HEK293T (cell line): ENCODE results near the gene ATP6V1G3.

Source experiments
- CTCF ChIA-PET: fragments of 350-600 bp; formaldehyde crosslinking; extraction: SDS; loops from one replicate; lab custom pipeline; 2021; ENCODE audit warnings: antibody characterized with exemption, inconsistent platforms; lab: Yijun Ruan, JAX
- POLR2A ChIA-PET: fragments of 350-600 bp; formaldehyde crosslinking; extraction: SDS; loops from one replicate; lab custom pipeline; 2020; ENCODE audit warnings: antibody characterized with exemption, inconsistent platforms; lab: Yijun Ruan, JAX
- DNase-seq: peaks from one replicate; pipeline ENCODE4 v3.0.0; 2012; ENCODE audit warnings: mixed read lengths; ENCODE audit errors: extremely low spot score
- ARNT ChIP-seq: fragments of 450-650 bp; IDR thresholded peaks from 2 replicates; pipeline ENCODE4 v1.6.1; 2017; ENCODE audit warnings: mild to moderate bottlenecking
- BHLHE40 ChIP-seq: fragments of 450-650 bp; IDR thresholded peaks from 2 replicates; pipeline ENCODE4 v1.6.1; 2016; ENCODE audit warnings: mild to moderate bottlenecking, moderate library complexity, borderline replicate concordance
- CTBP1 ChIP-seq: fragments of 450-650 bp; IDR thresholded peaks from 2 replicates; pipeline ENCODE4 v1.6.1; 2016; ENCODE audit warnings: borderline replicate concordance
- ELF4 ChIP-seq: fragments of 450-650 bp; IDR thresholded peaks from 2 replicates; pipeline ENCODE4 v1.6.1; 2017; ENCODE audit warnings: antibody characterized with exemption
- FOXA1 ChIP-seq: fragments of 450-650 bp; IDR thresholded peaks from 2 replicates; pipeline ENCODE4 v1.6.1; 2016; ENCODE audit warnings: mild to moderate bottlenecking
- FOXK2 ChIP-seq: fragments of 450-650 bp; IDR thresholded peaks from 2 replicates; pipeline ENCODE4 v1.6.1; 2016; ENCODE audit warnings: mild to moderate bottlenecking
- FOXM1 ChIP-seq: fragments of 450-650 bp; IDR thresholded peaks from 2 replicates; pipeline ENCODE4 v1.6.1; 2017; ENCODE audit warnings: mild to moderate bottlenecking, borderline replicate concordance
- HDGF ChIP-seq: fragments of 450-650 bp; IDR thresholded peaks from 2 replicates; pipeline ENCODE4 v1.6.1; 2017; ENCODE audit warnings: antibody characterized with exemption, borderline replicate concordance
- L3MBTL2 ChIP-seq: fragments of 450-650 bp; conservative IDR thresholded peaks from 2 replicates; pipeline ENCODE4 v1.6.1; 2016; ENCODE audit warnings: mild to moderate bottlenecking
- LEF1 ChIP-seq: fragments of 450-650 bp; IDR thresholded peaks from 2 replicates; pipeline ENCODE4 v1.6.1; 2017; ENCODE audit warnings: mild to moderate bottlenecking, borderline replicate concordance
- NFRKB ChIP-seq: fragments of 450-650 bp; IDR thresholded peaks from 2 replicates; pipeline ENCODE4 v1.6.1; 2016; ENCODE audit warnings: mild to moderate bottlenecking, moderate library complexity
- PKNOX1 ChIP-seq: fragments of 450-650 bp; IDR thresholded peaks from 2 replicates; pipeline ENCODE4 v1.6.1; 2016
- SP1 ChIP-seq: fragments of 450-650 bp; IDR thresholded peaks from 2 replicates; pipeline ENCODE4 v1.6.1; 2017
- SUZ12 ChIP-seq: fragments of 450-650 bp; IDR thresholded peaks from 2 replicates; pipeline ENCODE4 v1.6.1; 2016; ENCODE audit warnings: mild to moderate bottlenecking
- TARDBP ChIP-seq: fragments of 450-650 bp; IDR thresholded peaks from 2 replicates; pipeline ENCODE4 v1.6.1; 2016
- ZNF384 ChIP-seq: fragments of 450-650 bp; IDR thresholded peaks from 2 replicates; pipeline ENCODE4 v1.6.1; 2016

ATP6V1G3 gene

GRCh38 chr1:198499588-198499987 is 40.9 kb downstream of the ATP6V1G3 start:
- ChIA-PET CTCF (no interaction called here), POLR2A (no interaction called here)
- TF ChIP-seq TARDBP (no peak), BHLHE40 (no peak), FOXM1 (no peak), L3MBTL2 (no peak), SP1 (no peak), CTBP1 (no peak), FOXK2 (no peak), FOXA1 (no peak), ARNT (no peak), NFRKB (no peak), ZNF384 (no peak), PKNOX1 (no peak), ELF4 (no peak), HDGF (no peak), SUZ12 (no peak), LEF1 (no peak)
- DNase-seq, result no peak

DNA sequence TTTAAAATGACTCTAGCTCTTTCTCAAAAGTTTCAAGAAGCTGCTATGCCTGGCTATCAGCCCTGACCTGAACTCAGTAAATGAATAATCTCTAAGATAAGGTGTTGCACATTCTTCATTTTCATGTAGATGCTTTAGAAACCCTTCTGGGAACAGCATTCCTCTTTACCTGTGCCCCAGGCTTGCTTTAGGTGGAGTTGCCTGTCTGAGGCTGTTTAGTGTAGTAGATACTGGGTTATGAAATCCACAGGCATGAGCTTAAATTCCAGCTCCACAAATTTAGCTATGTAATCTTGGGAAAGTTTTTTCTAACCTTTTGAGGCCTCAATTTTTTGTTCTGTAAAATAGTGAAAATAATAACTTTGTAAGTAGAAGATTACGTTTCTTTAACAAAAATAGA is 41.6 kb downstream of the ATP6V1G3 start:
- ChIA-PET CTCF (no interaction called here), POLR2A (no interaction called here)
- TF ChIP-seq HDGF (no peak), CTBP1 (no peak), FOXM1 (no peak), ELF4 (no peak), FOXA1 (no peak), ARNT (no peak), LEF1 (no peak), FOXK2 (no peak), BHLHE40 (no peak)
- DNase-seq, result no peak

DNA sequence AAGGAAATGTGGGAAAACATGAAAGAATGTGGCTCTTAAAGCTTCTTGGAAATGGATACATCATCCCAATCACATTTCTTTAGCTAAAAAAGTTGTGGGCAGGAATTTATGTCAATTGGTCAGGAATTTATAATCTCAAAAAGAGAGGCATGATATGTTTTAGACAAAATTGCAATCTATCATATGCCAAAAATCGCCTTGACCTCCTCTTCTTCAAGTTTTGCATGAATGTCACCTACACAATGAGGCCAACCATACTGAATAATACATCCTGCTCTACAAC is 42.4 kb downstream of the ATP6V1G3 start:
- POLR2A ChIA-PET, result no interaction called here
- CTCF ChIA-PET, result no interaction called here
- no peak for DNase-seq
- TF ChIP-seq SUZ12 (no peak), TARDBP (no peak)

- CTCF ChIA-PET, result no interaction called here
- POLR2A ChIA-PET, result no interaction called here
- DNase-seq, result no peak
- TF ChIP-seq ELF4, result no peak
- no peak for TF ChIP-seq CTBP1
- TF ChIP-seq HDGF, result no peak
- TF ChIP-seq LEF1, result no peak
- no peak for TF ChIP-seq NFRKB
- no peak for TF ChIP-seq BHLHE40
- no peak for TF ChIP-seq ZNF384
- no peak for TF ChIP-seq FOXA1
- TF ChIP-seq PKNOX1, result no peak
- TF ChIP-seq L3MBTL2, result no peak
- TF ChIP-seq FOXM1, result no peak
These were observed 43.0 kb downstream of the ATP6V1G3 start for GRCh38 chr1:198497326-198498102.

DNA sequence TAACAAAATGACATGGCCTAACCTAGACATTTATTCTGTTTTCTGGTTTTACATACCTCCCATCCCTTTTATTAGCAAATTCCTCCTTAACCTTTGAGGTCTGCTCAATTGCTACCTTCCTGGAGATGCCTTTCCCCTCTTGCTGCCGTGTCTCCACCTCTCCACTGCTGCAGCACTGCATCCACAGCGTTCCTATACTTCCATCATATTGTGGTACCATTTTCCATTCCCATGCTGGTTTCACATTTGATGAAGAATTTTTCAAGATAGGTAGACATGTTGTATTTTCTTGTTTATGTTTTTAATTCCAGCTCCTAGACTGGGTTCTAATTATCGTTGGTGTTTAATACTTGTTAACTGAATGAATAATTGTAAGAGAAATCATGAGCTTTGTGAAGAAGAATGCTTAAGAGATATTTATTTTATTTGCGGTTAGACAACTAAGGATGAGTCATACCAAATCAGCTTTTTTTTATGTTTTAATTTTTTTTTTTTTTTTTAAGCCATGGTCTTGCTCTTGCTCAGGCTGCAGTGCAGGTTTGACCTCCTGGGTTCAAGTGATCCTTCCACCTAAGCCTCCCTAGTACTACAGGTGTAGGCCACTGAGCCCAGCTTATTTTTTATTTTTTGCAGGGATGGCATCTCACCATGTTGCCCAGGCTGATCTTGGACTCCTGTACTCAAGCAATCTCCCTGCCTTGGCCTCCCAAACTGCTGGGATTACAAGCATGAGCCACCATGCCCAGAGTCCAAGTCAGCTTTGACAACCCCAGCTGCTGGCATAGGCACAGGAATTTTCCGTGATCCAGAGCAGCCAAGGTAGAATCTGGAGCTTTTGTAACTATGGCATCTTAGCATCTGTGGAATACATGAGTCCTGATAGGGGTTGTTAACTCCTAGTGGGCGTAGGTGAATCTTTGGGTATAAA is 44.0 kb downstream of the ATP6V1G3 start:
- DNase-seq, result no peak
- POLR2A ChIA-PET, result no interaction called here
- TF ChIP-seq NFRKB, result no peak
- TF ChIP-seq SP1, result no peak
- TF ChIP-seq L3MBTL2, result no peak
- no peak for TF ChIP-seq SUZ12
- TF ChIP-seq CTBP1, result no peak
- no peak for TF ChIP-seq FOXK2
- TF ChIP-seq ARNT, result no peak
- no peak for TF ChIP-seq PKNOX1
- no peak for TF ChIP-seq ELF4
- TF ChIP-seq HDGF, result no peak
- TF ChIP-seq BHLHE40, result no peak
- TF ChIP-seq TARDBP, result no peak
- no peak for TF ChIP-seq ZNF384
- TF ChIP-seq FOXA1, result no peak
- no peak for TF ChIP-seq FOXM1
- no peak for TF ChIP-seq LEF1
- CTCF ChIA-PET, result no interaction called here

GRCh38 chr1:198495631-198496030 is 44.8 kb downstream of the ATP6V1G3 start:
- CTCF ChIA-PET, result no interaction called here
- POLR2A ChIA-PET, result no interaction called here
- TF ChIP-seq NFRKB (no peak), SP1 (no peak), FOXM1 (no peak), ELF4 (no peak), L3MBTL2 (no peak), FOXA1 (no peak), PKNOX1 (no peak), ZNF384 (no peak), TARDBP (no peak), HDGF (no peak), BHLHE40 (no peak), ARNT (no peak), SUZ12 (no peak), CTBP1 (no peak), FOXK2 (no peak), LEF1 (no peak)
- DNase-seq, result no peak
